Heart right ventricle (tissue), 16 donors: ENCODE results near the gene AK3. TPM values are rescaled to one million over a fixed set of nuclear protein-coding genes. Genes with fewer than 3 reads are reported as not detected.

Experiments
- ATAC-seq, 8 donors: fragments of 200-7000 bp; cut with Tn5 transposase; one replicate each; pipeline ENCODE4 v1.9.1; 2020; ENCODE audit warnings: mild to moderate bottlenecking in 8 of 8, moderate library complexity in 8 of 8, moderate number of reproducible peaks in 1 of 8
- DNase-seq, 2 donors: peaks; one replicate each; pipeline ENCODE4 v3.0.0-alpha.2; 2020
- H3K27ac ChIP-seq, 10 donors: fragments of 200-600 bp; sonication (generic) in 2 of 10; one replicate each; pipeline versions ENCODE4 v1.5.0 to v1.8.0; 2020 to 2022; ENCODE audit warnings: mild to moderate bottlenecking in 3 of 10
- H3K27me3 ChIP-seq, 7 donors: fragments of 200-600 bp; one replicate each; pipeline ENCODE4 v1.8.0; 2021 to 2022; ENCODE audit warnings: mild to moderate bottlenecking in 2 of 7
- H3K36me3 ChIP-seq, 9 donors: fragments of 200-600 bp; sonication (generic) in 1 of 9; one replicate each; pipeline versions ENCODE4 v1.5.0 to v1.8.0; 2020 to 2022; ENCODE audit warnings: mild to moderate bottlenecking in 2 of 9
- H3K4me1 ChIP-seq, 9 donors: fragments of 200-600 bp; sonication (generic) in 1 of 9; one replicate each; pipeline versions ENCODE4 v1.5.0 to v1.8.0; 2020 to 2022; ENCODE audit warnings: mild to moderate bottlenecking in 4 of 9
- H3K4me3 ChIP-seq, 10 donors: fragments of 200-600 bp; sonication (generic) in 2 of 10; one replicate each; pipeline versions ENCODE4 v1.5.0 to v1.8.0; 2020 to 2022; ENCODE audit warnings: mild to moderate bottlenecking in 7 of 10, moderate library complexity in 2 of 10
- H3K9me3 ChIP-seq, 11 donors: fragments of 200-600 bp in 10 of 11; sonication (generic) in 2 of 11; one replicate each; pipeline versions ENCODE4 v1.5.0 to v1.8.0; 2013 to 2022; ENCODE audit warnings: mild to moderate bottlenecking in 2 of 11, control low read depth in 1 of 11, moderate library complexity in 1 of 11
- WGBS, 2 donors: extraction: QIAGEN DNeasy Blood & Tissue Kit; methylation state at CpG; one replicate each; pipeline ENCODE4 v1.1.7; 2013; ENCODE audit warnings: inconsistent platforms in 1 of 2; 5-methylcytosine and 5-hydroxymethylcytosine counted together
- intact Hi-C, 10 donors: fragments of 100-400 bp; cut with DNase I; formaldehyde crosslinking; loops; one replicate each; pipeline versions ENCODE4 v1.11.1 to v1.14.2; 2022
- long read RNA-seq, 3 donors: library from polyadenylated mRNA; unstranded; transcript quantifications; one replicate each; pipeline ENCODE4 v2.0.0, GENCODE V29; 2020 to 2021
- polyA plus RNA-seq, 2 donors: library from polyadenylated mRNA; stranded (reverse); fragments of 200-250 nt; gene quantifications; one replicate each; pipeline ENCODE4 v1.2.3, GENCODE V29; 2013
- total RNA-seq, 10 donors: library from RNA; stranded (reverse); fragmentation: NEBNext Ultra II Directional in 3 of 10; extraction: Animal tissue kit (Norgen Biotek cat#: 25700) in 3 of 10; gene quantifications; one replicate each; pipeline versions ENCODE4 v1.2.1 to v1.2.4, GENCODE V29; 2021 to 2023
- TF ChIP-seq, protein P1 (sequence below), 9 donors: fragments of 200-600 bp; sonication (generic) in 2 of 9; IDR thresholded peaks; one replicate each; pipeline versions ENCODE4 v1.5.0 to v1.8.0; 2021 to 2022; ENCODE audit warnings: antibody characterized with exemption in 9 of 9, mild to moderate bottlenecking in 5 of 9, moderate library complexity in 1 of 9
- donor health status: Arrhythmogenic right ventricular cardiomyopathy.
- donor health status: ischemic (EF 13 %, LVEDD 7.1; RV severe dilation, severe dysfunction).
- donor health status: healthy with polysubstance abuse.
- donor health status: DM: no; HTN: yes; CAD: no.
- donor health status: DM: no; HTN: no; CAD: no.
- donor health status: ischemic (EF 25% LVEDD 6.9; RV normal size, moderate dysfunction).
- donor health status: ischemic (EF 25% LVEDD 5.7; RV mildly dilated, moderate dysfunction).
- donor health status: healthy.
- donor health status: DM: yes; HTN: yes; CAD: no.
- donor health status: Ischemic cardiomyopathy.
- donor health status: ischemic (EF 35%, LVEDD 5.7; RV mildly dilated, moderate dysfunction).
- donor health status: nonischemic (EF 11% LVEDD 7.7; RV severe dilation, severe dysfunction).
- donor health status: DM: yes; HTN: yes; CAD: no.
- donor health status: PGD.
- donor health status: ischemic (EF 29% LVEDD 5.4; RV normal size, mild dysfunction).
- donor health status: nonischemic (EF 23%, LVEDD 6.1; RV moderate dilation, normal function).

AK3 gene
- total RNA-seq (100 to 1,000 TPM; 125 to 217 (median 146) TPM), polyA plus RNA-seq (10 to 100 TPM; 32.9 to 35.8 TPM)
- long read RNA-seq, donor 1, transcript AK3-202 (5 exons, 2,736 nt) = major isoform, 222 of 245 reads
- long read RNA-seq, donor 1, partial matches to known transcripts = 4 of 245 reads
- long read RNA-seq, donor 1, other reads (novel, unspliced or antisense) = 14 of 245 reads
- long read RNA-seq, donor 2, transcript AK3-202 (5 exons, 2,736 nt) = major isoform, 237 of 261 reads
- long read RNA-seq, donor 2, partial matches to known transcripts = 2 of 261 reads
- long read RNA-seq, donor 2, other reads (novel, unspliced or antisense) = 18 of 261 reads
- long read RNA-seq, donor 3, full-length matches to known transcripts = 489 of 517 reads
- long read RNA-seq, donor 3, partial matches to known transcripts = 15 of 517 reads
- long read RNA-seq, donor 3, other reads (novel, unspliced or antisense) = 13 of 517 reads

GRCh38 chr9:4740638-4741364, at the start of gene AK3:
Gene AK3 (minus strand): TSS chr9:4741202. CDS start chr9:4741087, 115 bp downstream.
- TF ChIP-seq, protein P1, sequence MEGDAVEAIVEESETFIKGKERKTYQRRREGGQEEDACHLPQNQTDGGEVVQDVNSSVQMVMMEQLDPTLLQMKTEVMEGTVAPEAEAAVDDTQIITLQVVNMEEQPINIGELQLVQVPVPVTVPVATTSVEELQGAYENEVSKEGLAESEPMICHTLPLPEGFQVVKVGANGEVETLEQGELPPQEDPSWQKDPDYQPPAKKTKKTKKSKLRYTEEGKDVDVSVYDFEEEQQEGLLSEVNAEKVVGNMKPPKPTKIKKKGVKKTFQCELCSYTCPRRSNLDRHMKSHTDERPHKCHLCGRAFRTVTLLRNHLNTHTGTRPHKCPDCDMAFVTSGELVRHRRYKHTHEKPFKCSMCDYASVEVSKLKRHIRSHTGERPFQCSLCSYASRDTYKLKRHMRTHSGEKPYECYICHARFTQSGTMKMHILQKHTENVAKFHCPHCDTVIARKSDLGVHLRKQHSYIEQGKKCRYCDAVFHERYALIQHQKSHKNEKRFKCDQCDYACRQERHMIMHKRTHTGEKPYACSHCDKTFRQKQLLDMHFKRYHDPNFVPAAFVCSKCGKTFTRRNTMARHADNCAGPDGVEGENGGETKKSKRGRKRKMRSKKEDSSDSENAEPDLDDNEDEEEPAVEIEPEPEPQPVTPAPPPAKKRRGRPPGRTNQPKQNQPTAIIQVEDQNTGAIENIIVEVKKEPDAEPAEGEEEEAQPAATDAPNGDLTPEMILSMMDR (IDR thresholded peaks at IDR 0.05) = peak in 5 of 9 donors; percentile 30 to 62 (median 56)
- H3K27me3 ChIP-seq = no peaks in the 10 kb centered on the region
- DNase-seq = peak; percentile 90 to 91
- H3K4me1 ChIP-seq = peaks cover 0 to 44% (median 23%) of the 10 kb centered on the region in 9 donors
- H3K9me3 ChIP-seq = no peaks in the 10 kb centered on the region
- H3K4me3 ChIP-seq = peak within 1 kb of the TSS; percentile 79 to 98 (median 95)
- 0 to 1% methylated on average over 53 to 84 of the region's 84 CpGs for WGBS, 2 donors
- peak; percentile 93 to 97 (median 95) for ATAC-seq
- intact Hi-C loops = loop anchor here in 7 of 10 donors (5.0 to 10.0 kb wide), 6 partner anchors 54 to 356 kb away; partner anchors contain the start of genes CDC37L1 (in 4 of the 7), PLPP6 (in 3 of the 7) and RCL1 (in 2 of the 7)
- no peaks in the 10 kb centered on the region for H3K36me3 ChIP-seq
- H3K27ac ChIP-seq = peak within 1 kb of the TSS; percentile 84 to 96 (median 95)

DNA sequence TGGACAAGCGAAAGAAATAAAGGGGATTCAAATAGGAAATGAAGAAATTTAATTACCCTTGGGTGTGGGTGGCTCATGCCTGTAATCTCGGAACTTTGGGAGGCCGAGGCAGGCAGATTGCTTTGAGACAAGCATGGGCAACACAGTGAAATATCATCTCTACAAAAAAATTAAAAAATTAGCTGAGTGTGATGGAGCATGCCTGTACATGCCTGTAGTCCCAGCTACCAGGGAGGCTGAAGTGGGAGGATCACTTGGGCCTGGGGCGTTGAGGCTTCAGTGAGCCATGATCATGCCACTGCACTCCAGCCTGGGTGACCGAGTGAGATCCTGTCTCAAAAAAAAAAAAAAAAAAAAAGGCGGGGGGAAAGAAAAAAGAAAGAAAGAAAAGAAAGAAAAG, 47.7 kb upstream of the AK3 start:
- intact Hi-C loops = no loop called here
- no peak for ATAC-seq
- H3K36me3 ChIP-seq = no peaks in the 10 kb centered on the region

GRCh38 chr9:4787876-4788275, 46.9 kb upstream of the AK3 start:
- Histone ChIP-seq H3K9me3 (no peaks in the 10 kb centered on the region), H3K27ac (no peak overlapping the region), H3K4me1 (peaks cover 0 to 7% (median 3%) of the 10 kb centered on the region in 9 donors), H3K4me3 (no peak overlapping the region), H3K27me3 (peaks cover 0 to 12% (median 0%) of the 10 kb centered on the region in 7 donors), H3K36me3 (no peaks in the 10 kb centered on the region)
- ATAC-seq = no peak
- no peak for DNase-seq
- intact Hi-C loops = no loop called here
- 95 to 97% methylated on average over 1 of the region's 1 CpG for WGBS, 2 donors
- TF ChIP-seq, protein P1 (IDR thresholded peaks at IDR 0.05) = no peak

More for the DNA sequence above, 47.7 kb upstream of the AK3 start:
- WGBS, 2 donors = 85 to 93% methylated on average over 5 to 6 of the region's 6 CpGs
- no peak overlapping the region for H3K27ac ChIP-seq
- H3K27me3 ChIP-seq = peaks cover 0 to 12% (median 0%) of the 10 kb centered on the region in 7 donors
- H3K4me3 ChIP-seq = no peak overlapping the region
- DNase-seq = no peak
- H3K9me3 ChIP-seq = no peaks in the 10 kb centered on the region
- peaks cover 0 to 11% (median 5%) of the 10 kb centered on the region in 9 donors for H3K4me1 ChIP-seq
- TF ChIP-seq, protein P1 (IDR thresholded peaks at IDR 0.05) = no peak

- Histone ChIP-seq H3K4me1 (peaks cover 0 to under 1% (median 0%) of the 10 kb centered on the region in 9 donors), H3K27me3 (peaks cover 0 to 21% (median 0%) of the 10 kb centered on the region in 7 donors), H3K27ac (no peak overlapping the region), H3K36me3 (no peaks in the 10 kb centered on the region), H3K9me3 (no peaks in the 10 kb centered on the region), H3K4me3 (no peak overlapping the region)
- WGBS, 2 donors = 96% methylated on average over 4 of the region's 4 CpGs
- intact Hi-C loops = no loop called here
- TF ChIP-seq, protein P1 (IDR thresholded peaks at IDR 0.05) = no peak
- ATAC-seq = no peak
- no peak for DNase-seq
Measured at GRCh38 chr9:4786599-4786998, 45.6 kb upstream of the AK3 start.
